Activated CD4-positive, CD25-positive, alpha-beta regulatory T cell (primary cell): Measurements from ENCODE around the gene KRT78.
"Not testable (repeated sequence)": the region's sequence is repeated elsewhere in the genome, so short reads cannot be mapped to it uniquely, and the experiment has no call there.

Source experiments
- DNase-seq, 4 experiments: peaks; one replicate each; lab custom pipeline; 2025; lab: John Stamatoyannopoulos, UW

KRT78 gene

GRCh38 chr12:52796429-52796794, 52.4 kb downstream of the KRT78 start:
- DNase-seq, result no peak

GRCh38 chr12:52795694-52796428, 52.9 kb downstream of the KRT78 start, which contains the start of gene KRT3:
TSS of gene KRT3 (minus strand) at chr12:52796117. CDS start at chr12:52796042, 75 bp downstream.
- DNase-seq, result no peak

- not testable (repeated sequence) for DNase-seq
These were observed 53.5 kb downstream of the KRT78 start for GRCh38 chr12:52795332-52795674.

GRCh38 chr12:52794479-52795331, 54.1 kb downstream of the KRT78 start:
- no peak for DNase-seq

GRCh38 chr12:52792185-52793029, 56.4 kb downstream of the KRT78 start:
- DNase-seq, result no peak

- DNase-seq, result no peak
These were observed 57.3 kb downstream of the KRT78 start for GRCh38 chr12:52791271-52792184.

- DNase-seq, result no peak
These were observed 58.1 kb downstream of the KRT78 start for GRCh38 chr12:52790427-52791270.

GRCh38 chr12:52789637-52790426, 59.0 kb downstream of the KRT78 start:
- no peak for DNase-seq

GRCh38 chr12:52788876-52789636, 59.7 kb downstream of the KRT78 start:
- DNase-seq, result no peak

GRCh38 chr12:52788192-52788875, 60.5 kb downstream of the KRT78 start:
- DNase-seq, result no peak
